ENCODE measurements around the gene SETD2. TPM values are rescaled to one million over a fixed set of nuclear protein-coding genes. Genes with fewer than 3 reads are reported as not detected.

The SETD2 gene
- total and polyA plus RNA-seq, 7 donors = 12.0 to 72.6 (median 52.3) TPM

DNA sequence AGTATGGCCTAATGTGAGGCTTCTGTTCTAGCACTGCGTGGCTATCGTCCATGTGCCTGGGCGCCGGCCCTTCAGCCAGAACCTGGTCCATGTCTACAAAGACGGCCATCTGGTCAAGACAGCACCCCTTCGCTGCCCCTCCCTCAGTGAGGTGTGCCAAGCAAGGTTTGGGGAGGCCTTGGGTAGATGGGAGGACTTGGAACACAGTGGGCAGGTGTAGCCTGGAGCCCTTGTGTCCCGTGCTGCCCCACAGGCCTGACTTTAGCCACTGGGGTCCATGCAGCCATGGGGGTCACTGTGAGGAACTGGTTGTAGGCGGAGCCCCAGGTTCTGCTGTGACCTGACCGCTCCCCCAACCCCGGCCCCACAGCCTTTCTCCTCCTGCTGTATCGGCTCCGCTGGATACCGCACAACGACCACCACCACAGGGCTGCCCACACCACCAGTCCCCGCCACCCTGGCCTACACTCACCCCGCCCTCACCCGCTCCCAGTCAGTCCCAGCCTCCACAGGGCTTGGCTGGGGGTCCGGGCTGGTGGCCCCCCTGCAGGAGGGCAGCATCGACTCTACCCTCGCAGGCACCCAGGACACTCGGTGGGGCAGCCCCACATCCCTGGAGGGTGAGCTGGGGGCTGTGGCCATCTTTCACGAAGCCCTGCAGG, 167.9 kb downstream of the SETD2 start:
- H3K36me3 ChIP-seq = peaks cover 0 to 25% (median 5%) of the 10 kb centered on the region in 4 donors
- intact Hi-C loops (cut with DNase I) = loop anchor here (5.0 kb wide), 1 partner anchor 289 kb away; no protein-coding TSS in a partner anchor
- H3K4me3 ChIP-seq = no peak overlapping the region
- H3K27me3 ChIP-seq = no peaks in the 10 kb centered on the region
- DNase-seq = no peak
- 91 to 95% methylated on average over 22 of the region's 22 CpGs for WGBS, 2 donors
- no peaks in the 10 kb centered on the region for H3K4me1 ChIP-seq
- H3K9me3 ChIP-seq = no peaks in the 10 kb centered on the region
- H3K27ac ChIP-seq = no peak overlapping the region
- TF ChIP-seq EP300 (IDR thresholded peaks at IDR 0.05) (no peak), POLR2A (IDR thresholded peaks at IDR 0.05) (no peak), POLR2AphosphoS5 (IDR thresholded peaks at IDR 0.05) (no peak)
- TF ChIP-seq, protein P1, sequence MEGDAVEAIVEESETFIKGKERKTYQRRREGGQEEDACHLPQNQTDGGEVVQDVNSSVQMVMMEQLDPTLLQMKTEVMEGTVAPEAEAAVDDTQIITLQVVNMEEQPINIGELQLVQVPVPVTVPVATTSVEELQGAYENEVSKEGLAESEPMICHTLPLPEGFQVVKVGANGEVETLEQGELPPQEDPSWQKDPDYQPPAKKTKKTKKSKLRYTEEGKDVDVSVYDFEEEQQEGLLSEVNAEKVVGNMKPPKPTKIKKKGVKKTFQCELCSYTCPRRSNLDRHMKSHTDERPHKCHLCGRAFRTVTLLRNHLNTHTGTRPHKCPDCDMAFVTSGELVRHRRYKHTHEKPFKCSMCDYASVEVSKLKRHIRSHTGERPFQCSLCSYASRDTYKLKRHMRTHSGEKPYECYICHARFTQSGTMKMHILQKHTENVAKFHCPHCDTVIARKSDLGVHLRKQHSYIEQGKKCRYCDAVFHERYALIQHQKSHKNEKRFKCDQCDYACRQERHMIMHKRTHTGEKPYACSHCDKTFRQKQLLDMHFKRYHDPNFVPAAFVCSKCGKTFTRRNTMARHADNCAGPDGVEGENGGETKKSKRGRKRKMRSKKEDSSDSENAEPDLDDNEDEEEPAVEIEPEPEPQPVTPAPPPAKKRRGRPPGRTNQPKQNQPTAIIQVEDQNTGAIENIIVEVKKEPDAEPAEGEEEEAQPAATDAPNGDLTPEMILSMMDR (IDR thresholded peaks at IDR 0.05) = no peak

DNA sequence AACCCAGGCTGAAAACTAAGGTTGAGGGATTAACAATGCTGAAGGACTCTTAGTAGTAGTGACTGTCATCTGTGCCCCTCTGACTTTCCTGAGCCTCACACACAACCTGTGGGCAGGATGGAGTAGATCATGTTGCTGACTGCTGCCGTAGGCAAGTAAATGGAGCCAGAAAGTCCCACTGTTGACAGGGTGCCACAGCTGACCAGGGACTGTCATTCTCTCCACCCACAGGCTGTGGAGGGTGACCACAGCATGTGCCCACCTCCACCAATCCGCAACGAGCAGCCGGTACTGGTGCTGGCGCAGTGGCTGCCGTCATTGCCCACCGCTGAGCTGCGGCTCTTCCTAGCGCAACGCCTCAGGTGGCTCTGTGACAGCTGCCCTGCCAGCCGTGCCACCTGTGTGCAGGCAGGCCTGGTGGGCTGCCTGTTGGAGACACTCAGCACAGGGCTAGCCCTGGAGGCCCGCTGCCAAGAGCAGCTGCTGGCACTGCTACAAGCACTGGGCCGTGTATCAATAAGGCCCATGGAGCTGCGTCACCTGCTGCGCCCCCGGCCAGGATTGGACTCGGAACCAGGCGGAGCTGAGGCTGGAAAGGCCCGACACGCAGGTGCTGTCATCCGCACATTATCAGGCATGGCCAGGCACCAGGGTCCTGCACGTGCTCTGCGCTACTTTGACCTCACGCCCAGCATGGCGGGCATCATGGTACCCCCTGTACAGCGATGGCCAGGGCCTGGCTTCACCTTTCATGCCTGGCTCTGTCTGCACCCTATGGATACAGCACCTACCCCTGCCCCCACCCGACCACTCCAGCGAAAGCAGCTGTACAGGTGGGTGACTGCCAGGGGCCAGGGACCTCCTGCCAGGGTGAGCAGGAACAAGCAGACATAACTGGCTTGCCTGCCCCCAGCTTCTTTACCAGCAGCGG, 168.8 kb downstream of the SETD2 start:
- H3K27ac ChIP-seq = no peak overlapping the region
- H3K4me1 ChIP-seq = no peaks in the 10 kb centered on the region
- H3K9me3 ChIP-seq = no peaks in the 10 kb centered on the region
- no peak overlapping the region for H3K4me3 ChIP-seq
- WGBS, 2 donors = 94 to 95% methylated on average over 29 of the region's 29 CpGs
- H3K27me3 ChIP-seq = no peaks in the 10 kb centered on the region
- DNase-seq = no peak
- TF ChIP-seq, protein P1 (IDR thresholded peaks at IDR 0.05) = no peak
- TF ChIP-seq EP300 (IDR thresholded peaks at IDR 0.05) = no peak
- no peak for TF ChIP-seq POLR2A (IDR thresholded peaks at IDR 0.05)
- TF ChIP-seq POLR2AphosphoS5 (IDR thresholded peaks at IDR 0.05) = no peak
- peaks cover 0 to 16% (median under 1%) of the 10 kb centered on the region in 4 donors for H3K36me3 ChIP-seq
- intact Hi-C loops (cut with DNase I) = loop anchor here (5.0 kb wide), 1 partner anchor 288 kb away; no protein-coding TSS in a partner anchor

DNA sequence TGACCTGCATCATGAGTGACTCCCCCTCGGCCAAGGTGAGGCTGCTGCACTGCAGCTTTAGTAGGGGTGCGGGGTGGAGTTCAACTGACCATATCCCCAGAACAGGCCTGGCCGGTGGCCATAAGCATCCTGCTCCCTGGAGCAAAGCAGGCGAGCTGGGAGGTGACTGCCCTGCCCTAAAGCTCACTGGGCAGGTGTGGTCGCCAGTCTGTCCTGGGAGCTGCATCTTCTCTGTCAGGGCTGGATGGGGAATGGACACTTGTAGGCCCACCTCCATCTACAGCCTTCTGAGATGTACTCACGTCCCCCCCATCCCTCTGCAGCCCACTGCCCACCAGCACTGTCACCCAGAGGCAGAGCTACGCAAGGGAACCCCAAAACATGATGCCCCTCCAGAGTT, 169.9 kb downstream of the SETD2 start:
- intact Hi-C loops (cut with DNase I) = no loop called here
- no peak for DNase-seq
- no peaks in the 10 kb centered on the region for H3K4me1 ChIP-seq
- no peaks in the 10 kb centered on the region for H3K27me3 ChIP-seq
- H3K27ac ChIP-seq = no peak overlapping the region
- no peaks in the 10 kb centered on the region for H3K9me3 ChIP-seq
- no peak for TF ChIP-seq EP300 (IDR thresholded peaks at IDR 0.05)
- TF ChIP-seq POLR2A (IDR thresholded peaks at IDR 0.05) = no peak
- no peak for TF ChIP-seq POLR2AphosphoS5 (IDR thresholded peaks at IDR 0.05)
- TF ChIP-seq, protein P1 (IDR thresholded peaks at IDR 0.05) = no peak
- no peak overlapping the region for H3K4me3 ChIP-seq
- H3K36me3 ChIP-seq = peaks cover 0 to 8% (median 0%) of the 10 kb centered on the region in 4 donors
- WGBS, 2 donors = 83 to 91% methylated on average over 7 of the region's 7 CpGs

DNA sequence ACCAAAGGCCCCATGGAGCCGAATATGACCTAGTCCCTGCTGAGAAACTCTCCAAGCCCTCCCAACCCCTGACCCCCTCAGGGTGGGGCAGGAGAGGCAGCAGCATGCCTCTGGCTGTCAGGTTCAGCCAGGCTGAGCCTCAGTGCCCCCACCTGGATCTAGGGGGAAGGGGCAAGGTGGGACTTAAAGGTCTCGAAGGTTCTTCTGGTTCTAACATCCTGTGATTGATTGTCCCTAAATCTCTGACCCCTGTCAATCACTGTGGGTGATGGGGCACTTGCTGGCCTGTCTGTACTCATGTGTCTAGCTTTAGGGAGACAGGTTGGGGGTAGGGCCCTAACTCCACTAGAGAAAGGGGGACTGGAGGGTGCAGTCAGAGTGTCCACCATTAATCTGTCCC, 170.6 kb downstream of the SETD2 start:
- H3K4me3 ChIP-seq = no peak overlapping the region
- no peaks in the 10 kb centered on the region for H3K9me3 ChIP-seq
- no peak overlapping the region for H3K27ac ChIP-seq
- H3K4me1 ChIP-seq = no peaks in the 10 kb centered on the region
- H3K27me3 ChIP-seq = no peaks in the 10 kb centered on the region
- 86 to 88% methylated on average over 2 of the region's 2 CpGs for WGBS, 2 donors
- TF ChIP-seq, protein P1 (IDR thresholded peaks at IDR 0.05) = no peak
- TF ChIP-seq EP300 (IDR thresholded peaks at IDR 0.05) = no peak
- no peak for TF ChIP-seq POLR2AphosphoS5 (IDR thresholded peaks at IDR 0.05)
- TF ChIP-seq POLR2A (IDR thresholded peaks at IDR 0.05) = no peak
- DNase-seq = no peak
- peaks cover 0 to 6% (median 0%) of the 10 kb centered on the region in 4 donors for H3K36me3 ChIP-seq
- intact Hi-C loops (cut with DNase I) = no loop called here

Data from sigmoid colon (tissue), 7 donors.